Common myeloid progenitor, CD34-positive (primary cell): Measurements from ENCODE around the gene CDH23.

Experiments used
- CTCF ChIA-PET: fragments of 350-600 bp; sonication (Branson Sonifier 250); formaldehyde crosslinking; loops from one replicate; lab custom pipeline; 2021; ENCODE audit warnings: antibody characterized with exemption; lab: Charles Lee
- POLR2A ChIA-PET: fragments of 350-600 bp; sonication (Branson Sonifier 250); formaldehyde crosslinking; loops from one replicate; lab custom pipeline; 2021; ENCODE audit warnings: antibody characterized with exemption; lab: Charles Lee
- DNase-seq, 3 donors: peaks; one replicate each; pipeline versions ENCODE4 v3.0.0 to v3.0.0-alpha.2; 2013
- H3K27ac ChIP-seq, 2 experiments: 1 replicate in 1 of 2; 2 replicates in 1 of 2; pipeline ENCODE4 v1.7.0; 2013; ENCODE audit warnings: inconsistent platforms in 2 of 2, low read length in 2 of 2, mild to moderate bottlenecking in 2 of 2, low read depth in 1 of 2, moderate library complexity in 1 of 2; ENCODE audit not compliant: severe bottlenecking in 2 of 2, insufficient read depth in 1 of 2, poor library complexity in 1 of 2
- H3K27me3 ChIP-seq, 5 experiments: replicated peaks in 2 of 5; 1 replicate in 3 of 5; 2 replicates in 2 of 5; pipeline versions ENCODE4 v1.6.1 to v1.7.0; 2013; ENCODE audit warnings: low read length in 4 of 5, mild to moderate bottlenecking in 2 of 5, moderate library complexity in 2 of 5, inconsistent platforms in 1 of 5; ENCODE audit not compliant: insufficient read depth in 5 of 5, control insufficient read depth in 4 of 5
- H3K36me3 ChIP-seq, 4 experiments: 1 replicate in 2 of 4; 2 replicates in 2 of 4; pipeline versions ENCODE4 v1.6.1 to v1.7.0; 2013; ENCODE audit warnings: low read length in 3 of 4, control low read depth in 1 of 4, mild to moderate bottlenecking in 1 of 4; ENCODE audit not compliant: control insufficient read depth in 4 of 4, insufficient read depth in 4 of 4
- H3K4me1 ChIP-seq, 4 experiments: 1 replicate in 3 of 4; 2 replicates in 1 of 4; pipeline versions ENCODE4 v1.6.1 to v1.7.1; 2013; ENCODE audit warnings: low read length in 3 of 4, mild to moderate bottlenecking in 3 of 4, control low read depth in 1 of 4, inconsistent platforms in 1 of 4, moderate library complexity in 1 of 4; ENCODE audit not compliant: control insufficient read depth in 4 of 4, insufficient read depth in 4 of 4; ENCODE audit errors: control extremely low read depth in 1 of 4
- H3K4me3 ChIP-seq, 7 experiments: 1 replicate in 4 of 7; 2 replicates in 3 of 7; pipeline versions ENCODE4 v1.5.1 to v1.7.0; 2013; ENCODE audit warnings: mild to moderate bottlenecking in 7 of 7, low read length in 6 of 7, moderate library complexity in 6 of 7, inconsistent platforms in 2 of 7, low read depth in 2 of 7, control low read depth in 1 of 7; ENCODE audit not compliant: insufficient read depth in 4 of 7, control insufficient read depth in 1 of 7; ENCODE audit errors: extremely low read depth in 1 of 7
- H3K9me3 ChIP-seq, 5 experiments: 1 replicate in 4 of 5; 2 replicates in 1 of 5; pipeline versions ENCODE4 v1.6.1 to v1.7.1; 2013; ENCODE audit warnings: low read length in 4 of 5, mild to moderate bottlenecking in 2 of 5, inconsistent platforms in 1 of 5, low read depth in 1 of 5, moderate library complexity in 1 of 5; ENCODE audit not compliant: control insufficient read depth in 4 of 5, insufficient read depth in 2 of 5; ENCODE audit errors: control extremely low read depth in 1 of 5
- WGBS: methylation state at CpG from one replicate; pipeline ENCODE4 v1.1.5; 2013; ENCODE audit not compliant: insufficient coverage; 5-methylcytosine and 5-hydroxymethylcytosine counted together

Gene CDH23

DNA sequence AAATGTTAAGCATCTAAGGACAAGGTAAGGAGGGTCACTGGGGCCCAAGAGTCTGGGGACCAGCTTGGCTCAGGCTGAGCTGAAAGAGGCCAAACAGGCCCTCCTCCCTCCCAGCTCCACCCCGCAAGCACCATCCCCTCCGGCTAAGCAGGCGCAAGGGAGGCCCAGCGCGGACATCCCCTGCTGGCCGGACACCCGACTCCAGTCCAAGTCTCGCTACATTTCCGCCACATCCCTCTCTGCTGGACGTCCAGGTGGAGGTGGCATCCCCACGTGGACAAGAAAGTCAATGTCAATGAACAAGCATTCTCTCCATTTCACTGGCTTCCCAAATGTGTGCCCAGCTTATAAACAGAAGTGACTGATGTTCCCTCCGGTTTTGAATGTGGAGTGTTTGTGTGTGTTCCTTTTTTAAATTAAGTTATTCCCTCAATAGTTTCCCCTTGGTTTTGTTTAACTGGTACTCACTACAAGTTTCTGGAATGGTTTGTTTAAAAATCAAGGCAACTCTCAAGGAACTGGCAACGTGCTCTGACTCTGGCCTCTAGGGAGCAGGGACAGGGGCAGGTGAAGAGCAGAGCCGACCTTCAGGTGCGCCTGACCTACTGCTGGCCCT is 418.9 kb downstream of the CDH23 start:
- POLR2A ChIA-PET, result no interaction called here
- no peaks in the 10 kb centered on the region for H3K27me3 ChIP-seq
- H3K9me3 ChIP-seq, result no peaks in the 10 kb centered on the region
- 90% methylated on average over 6 of the region's 15 CpGs for WGBS
- DNase-seq, result no peak
- peaks cover 0 to 13% (median 10%) of the 10 kb centered on the region in 4 experiments for H3K4me1 ChIP-seq
- CTCF ChIA-PET, result interaction anchor here (0.5 to 11.5 kb wide), 8 partner anchors 9 to 438 kb away, joined by 3 to 133 read pairs (median 4); partner anchors contain the start of gene VSIR
- H3K4me3 ChIP-seq, result no peak overlapping the region
- no peak overlapping the region for H3K27ac ChIP-seq
- H3K36me3 ChIP-seq, result peaks cover 8 to 53% (median 40%) of the 10 kb centered on the region in 4 experiments

DNA sequence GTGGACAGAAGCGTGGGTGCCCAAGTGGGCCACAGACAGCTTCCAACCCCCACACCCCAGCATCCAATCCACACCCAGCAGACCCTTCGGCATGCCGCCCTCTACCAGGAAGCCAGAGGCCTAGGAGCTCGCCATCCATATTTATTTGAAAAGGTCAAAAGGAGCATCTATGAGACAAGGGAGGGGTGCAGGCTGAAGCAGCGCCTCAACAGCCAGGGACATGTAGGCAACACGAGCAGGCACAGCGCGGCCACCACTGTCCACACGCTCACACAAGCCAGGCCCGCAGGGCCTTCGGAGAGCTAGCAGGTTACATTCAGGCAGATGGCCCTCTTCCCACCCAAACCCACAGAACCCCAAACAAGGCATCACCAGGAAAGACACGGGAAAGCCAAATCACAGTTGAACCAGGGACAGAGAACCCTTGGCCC is 419.7 kb downstream of the CDH23 start:
- H3K4me3 ChIP-seq, result no peak overlapping the region
- peaks cover 0 to 10% (median 8%) of the 10 kb centered on the region in 4 experiments for H3K4me1 ChIP-seq
- 99% methylated on average over 8 of the region's 12 CpGs for WGBS
- H3K9me3 ChIP-seq, result no peaks in the 10 kb centered on the region
- peaks cover 14 to 61% (median 48%) of the 10 kb centered on the region in 4 experiments for H3K36me3 ChIP-seq
- ChIA-PET CTCF (interaction anchor here (1.0 to 1.9 kb wide), 7 partner anchors 9 to 108 kb away, joined by 3 to 8 read pairs (median 4); no protein-coding TSS in a partner anchor), POLR2A (interaction anchor here (1.2 kb wide), 1 partner anchor 21 kb away, joined by 3 read pairs; no protein-coding TSS in a partner anchor)
- no peak overlapping the region for H3K27ac ChIP-seq
- DNase-seq, result no peak
- no peaks in the 10 kb centered on the region for H3K27me3 ChIP-seq

DNA sequence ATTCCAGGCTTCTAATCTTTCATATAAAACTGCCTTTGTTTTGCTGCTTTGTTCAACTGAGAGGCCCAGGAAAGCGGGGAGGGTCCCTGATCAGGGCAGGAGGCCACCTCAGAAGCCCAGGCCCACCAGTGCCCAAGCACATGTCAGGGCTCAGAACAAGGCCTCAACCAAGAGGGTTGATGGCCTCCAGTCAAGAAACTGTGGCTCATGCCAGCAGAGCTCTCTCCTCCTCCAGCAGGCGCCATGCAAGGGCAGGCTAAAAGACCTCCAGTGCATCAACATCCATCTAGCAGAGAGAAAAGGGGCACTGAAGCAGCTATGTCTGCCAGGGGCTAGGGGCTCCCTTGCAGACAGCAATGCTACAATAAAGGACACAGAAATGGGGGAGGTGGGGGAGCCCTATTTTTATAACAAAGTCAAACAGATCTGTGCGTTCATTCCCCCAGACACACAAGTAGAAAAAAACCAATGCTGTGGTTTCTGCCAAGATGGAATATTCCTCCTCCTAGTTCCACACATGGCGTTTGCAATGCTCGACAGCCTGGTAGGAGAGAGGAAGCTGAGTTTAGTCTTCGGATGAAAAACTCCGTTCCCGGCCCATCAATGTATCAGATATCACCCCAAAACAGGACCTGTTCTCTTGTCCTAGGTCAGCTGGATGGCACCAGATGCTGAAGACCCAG is 420.4 kb downstream of the CDH23 start:
- no peak for DNase-seq
- Histone ChIP-seq H3K36me3 (peaks cover 15 to 68% (median 52%) of the 10 kb centered on the region in 4 experiments), H3K4me1 (peaks cover 0 to 8% (median 1%) of the 10 kb centered on the region in 4 experiments), H3K4me3 (no peak overlapping the region), H3K27me3 (no peaks in the 10 kb centered on the region), H3K27ac (no peak overlapping the region), H3K9me3 (no peaks in the 10 kb centered on the region)
- 100% methylated on average over 4 of the region's 8 CpGs for WGBS
- ChIA-PET POLR2A (interaction anchor here (1.2 kb wide), 1 partner anchor 21 kb away, joined by 3 read pairs; no protein-coding TSS in a partner anchor), CTCF (interaction anchor here (1.0 to 3.0 kb wide), 10 partner anchors 8 to 108 kb away, joined by 3 to 10 read pairs (median 4); no protein-coding TSS in a partner anchor)

DNA sequence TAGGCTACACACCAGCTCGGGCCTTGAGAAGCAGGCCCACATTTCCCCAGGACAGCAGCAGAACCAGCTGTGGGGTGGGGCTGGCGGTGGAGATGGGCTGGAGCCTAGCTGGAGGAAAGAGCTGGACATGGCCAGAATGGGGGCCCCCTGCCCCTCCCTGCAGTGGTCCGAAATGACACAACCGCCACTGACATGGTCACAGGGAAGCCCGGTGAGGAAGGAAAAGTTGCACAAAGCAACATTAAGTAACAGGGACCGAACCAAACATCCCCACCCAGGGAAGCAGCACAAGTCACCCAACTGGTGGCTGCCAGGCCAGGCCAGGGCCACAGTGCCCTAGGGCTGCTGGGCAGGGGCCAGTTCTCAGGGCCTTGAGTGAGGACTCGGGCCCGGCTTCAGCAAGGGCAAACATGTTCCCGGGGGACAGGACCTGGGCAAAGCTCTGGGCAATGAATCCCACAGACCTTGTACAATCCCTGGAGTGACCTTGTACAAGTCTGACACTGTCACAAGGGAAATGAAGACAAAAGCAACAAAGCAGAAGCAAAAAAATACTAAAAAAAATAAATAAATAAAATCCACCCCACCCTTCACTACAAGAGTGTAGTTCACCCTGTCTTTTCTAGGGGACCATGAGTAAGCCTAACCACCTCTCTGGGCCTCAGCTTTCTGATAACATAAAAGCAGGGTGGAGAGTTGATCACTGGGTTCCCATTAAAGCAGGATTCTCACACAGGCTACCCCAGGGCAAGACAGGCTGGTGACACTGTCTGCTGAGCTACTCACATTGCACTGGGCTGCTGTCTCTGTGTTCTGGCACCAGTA is 421.3 kb downstream of the CDH23 start:
- DNase-seq, result no peak
- Histone ChIP-seq H3K36me3 (peaks cover 15 to 69% (median 53%) of the 10 kb centered on the region in 4 experiments), H3K4me1 (peaks cover 0 to 10% (median 0%) of the 10 kb centered on the region in 4 experiments), H3K9me3 (no peaks in the 10 kb centered on the region), H3K27ac (no peak overlapping the region), H3K27me3 (no peaks in the 10 kb centered on the region), H3K4me3 (no peak overlapping the region)
- CTCF ChIA-PET, result interaction anchor here (0.5 to 3.0 kb wide), 9 partner anchors 11 to 1062 kb away, joined by 3 to 10 read pairs (median 4); no protein-coding TSS in a partner anchor
- POLR2A ChIA-PET, result interaction anchor here (1.2 kb wide), 1 partner anchor 20 kb away, joined by 3 read pairs; no protein-coding TSS in a partner anchor
- WGBS, result 91% methylated on average over 3 of the region's 9 CpGs

DNA sequence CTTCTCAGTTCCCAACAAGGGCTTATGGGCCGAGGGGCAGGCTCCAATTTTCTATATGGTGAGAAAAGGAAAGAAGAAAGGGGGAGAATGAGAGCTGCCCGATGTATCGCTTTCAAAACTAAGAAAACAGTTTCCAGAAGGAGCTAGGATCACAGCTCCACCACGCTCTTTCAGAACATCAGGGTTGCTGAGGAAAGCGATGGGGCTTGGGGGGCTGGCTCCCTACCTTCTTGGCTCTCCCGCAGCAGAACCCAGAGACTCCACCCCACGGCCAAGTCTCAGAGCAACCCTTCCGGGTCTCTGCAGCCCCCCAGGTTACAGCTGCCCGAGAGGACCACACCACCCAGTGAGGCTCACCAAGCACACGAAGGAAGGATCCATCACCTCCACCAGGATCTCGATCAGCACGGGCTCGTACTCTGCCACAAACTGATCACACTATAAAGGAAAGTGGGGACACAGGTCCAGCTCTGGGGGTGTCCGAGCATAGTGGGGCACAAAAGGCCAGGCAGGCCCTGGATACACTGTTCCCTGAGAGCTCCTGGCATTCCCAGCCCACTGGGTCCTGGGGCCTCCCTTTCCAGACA is 422.0 kb downstream of the CDH23 start:
- peaks cover 0 to 10% (median 0%) of the 10 kb centered on the region in 4 experiments for H3K4me1 ChIP-seq
- ChIA-PET POLR2A (no interaction called here), CTCF (interaction anchor here (1.3 to 3.0 kb wide), 6 partner anchors 10 to 121 kb away, joined by 4 to 10 read pairs (median 6); no protein-coding TSS in a partner anchor)
- H3K9me3 ChIP-seq, result no peaks in the 10 kb centered on the region
- H3K36me3 ChIP-seq, result peaks cover 15 to 76% (median 58%) of the 10 kb centered on the region in 4 experiments
- WGBS, result 98% methylated on average over 8 of the region's 14 CpGs
- H3K4me3 ChIP-seq, result no peak overlapping the region
- no peak overlapping the region for H3K27ac ChIP-seq
- no peak for DNase-seq
- H3K27me3 ChIP-seq, result no peaks in the 10 kb centered on the region

DNA sequence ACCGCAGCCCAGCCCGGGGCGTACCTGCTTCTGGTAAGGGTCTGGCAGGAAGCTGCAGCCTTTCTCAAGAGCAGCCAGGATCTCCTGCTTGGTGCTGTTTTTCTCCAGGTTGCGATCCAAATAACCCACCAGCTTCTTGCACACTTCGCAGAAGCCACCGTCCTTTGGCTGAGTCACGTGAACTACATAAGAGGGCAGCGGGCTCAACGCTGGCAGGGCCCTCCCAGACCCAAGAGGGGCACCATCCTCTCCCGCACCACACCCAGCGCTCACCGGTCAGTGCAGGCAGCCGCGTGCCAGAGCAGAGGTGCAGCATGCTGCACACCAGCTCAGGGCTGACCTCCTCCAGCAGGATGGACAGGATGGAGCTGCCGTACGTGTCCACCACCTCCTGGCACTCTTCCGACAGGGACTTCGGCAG is 422.7 kb downstream of the CDH23 start:
- DNase-seq, result no peak
- ChIA-PET CTCF (interaction anchor here (0.6 to 3.0 kb wide), 5 partner anchors 10 to 247 kb away, joined by 3 to 8 read pairs (median 4); no protein-coding TSS in a partner anchor), POLR2A (no interaction called here)
- Histone ChIP-seq H3K27ac (no peak overlapping the region), H3K4me1 (peaks cover 0 to 10% (median 0%) of the 10 kb centered on the region in 4 experiments), H3K27me3 (no peaks in the 10 kb centered on the region), H3K4me3 (no peak overlapping the region), H3K36me3 (peaks cover 16 to 83% (median 63%) of the 10 kb centered on the region in 4 experiments), H3K9me3 (no peaks in the 10 kb centered on the region)
- WGBS, result over 99% methylated on average over 18 of the region's 18 CpGs
